Measurements from ENCODE around the gene FUBP3.

DNA sequence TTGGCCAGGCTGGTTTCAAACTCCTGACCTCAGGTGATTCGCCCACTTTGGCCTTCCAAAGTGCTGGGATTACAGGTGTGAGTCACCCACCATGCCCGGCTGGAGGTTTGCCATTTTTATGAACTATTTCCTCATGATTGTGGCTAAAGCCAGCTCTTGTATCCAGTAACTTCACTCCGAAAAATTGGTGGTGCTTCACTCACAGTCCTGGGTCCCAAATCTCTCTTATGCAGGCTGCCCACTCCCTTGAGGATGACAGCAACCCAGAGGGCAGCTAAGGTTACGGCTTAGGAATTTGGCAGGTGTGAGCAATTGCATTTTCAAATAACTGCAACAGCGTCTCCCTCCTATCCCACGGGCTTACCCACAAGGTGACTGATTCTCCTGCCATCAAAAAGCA lies 23.4 kb upstream of the FUBP3 start:
- TF ChIP-seq CTCF (IDR thresholded peaks at IDR 0.05) (no peak), POLR2AphosphoS5 (IDR thresholded peaks at IDR 0.05) (no peak), EP300 (IDR thresholded peaks at IDR 0.05) (no peak)

All from stomach (tissue), 4 donors.